ENCODE results near the gene FBXW4. TPM values are rescaled to one million over a fixed set of nuclear protein-coding genes. Genes with fewer than 3 reads are reported as not detected.
"Not testable (repeated sequence)": the region's sequence is repeated elsewhere in the genome, so short reads cannot be mapped to it uniquely, and the experiment has no call there.

The FBXW4 gene
- polyA plus RNA-seq, 4 donors, result 51.1 to 61.6 (median 56.2) TPM

- no peak for DNase-seq (ENCODE audit: low read depth in 4 of 4, low spot score in 2 of 4)
Measured at GRCh38 chr10:101663097-101663496, 31.9 kb downstream of the FBXW4 start.

DNA sequence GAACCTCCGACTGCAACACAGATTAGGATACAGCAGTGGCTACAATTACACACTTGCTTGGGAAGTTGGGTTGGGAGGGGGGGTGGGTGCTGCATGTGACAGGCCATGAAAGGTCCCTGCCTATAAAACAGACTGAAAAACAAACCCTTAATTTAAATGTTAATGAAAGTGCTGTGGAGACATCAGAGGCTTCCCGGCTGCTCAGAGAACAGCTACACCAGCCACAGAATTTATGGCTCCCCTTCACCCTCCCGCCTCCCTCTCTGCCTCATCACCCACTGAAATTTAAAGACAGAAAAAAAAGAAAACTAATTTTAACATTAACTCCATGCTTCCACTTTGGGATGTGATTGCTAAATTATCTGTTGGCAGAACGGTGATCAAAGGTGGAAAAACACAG is 34.7 kb downstream of the FBXW4 start:
- peak in 3 of 4 donors; percentile 17 to 45 (median 44) for DNase-seq (ENCODE audit: low read depth in 4 of 4, low spot score in 2 of 4)

DNA sequence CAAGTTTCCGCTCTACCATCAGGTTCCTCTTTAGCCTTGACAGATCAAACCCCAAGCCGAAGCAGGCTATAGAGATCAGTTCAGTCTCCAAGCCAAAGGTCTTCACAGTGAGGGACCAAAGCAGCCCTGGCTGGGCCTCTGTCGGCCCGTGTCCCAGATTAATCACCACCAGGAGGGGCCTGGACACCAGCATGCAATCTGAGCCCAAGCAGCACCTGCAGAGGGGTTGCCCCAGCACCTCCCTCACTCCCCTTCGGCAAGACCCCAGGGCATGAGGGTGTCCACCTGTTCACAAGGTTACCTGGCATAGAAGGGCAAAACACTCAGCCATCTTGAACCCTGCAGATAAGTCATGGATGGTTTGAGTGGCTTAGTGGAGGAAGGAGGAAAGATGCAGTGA is 36.0 kb downstream of the FBXW4 start:
- DNase-seq (ENCODE audit: low read depth in 4 of 4, low spot score in 2 of 4), result peak in 1 of 4 donors; percentile 15

GRCh38 chr10:101656890-101657289 is 38.1 kb downstream of the FBXW4 start:
- no peak for DNase-seq (ENCODE audit: low read depth in 4 of 4, low spot score in 2 of 4)

GRCh38 chr10:101655570-101655969 is 39.4 kb downstream of the FBXW4 start:
- no peak for DNase-seq (ENCODE audit: low read depth in 4 of 4, low spot score in 2 of 4)

DNA sequence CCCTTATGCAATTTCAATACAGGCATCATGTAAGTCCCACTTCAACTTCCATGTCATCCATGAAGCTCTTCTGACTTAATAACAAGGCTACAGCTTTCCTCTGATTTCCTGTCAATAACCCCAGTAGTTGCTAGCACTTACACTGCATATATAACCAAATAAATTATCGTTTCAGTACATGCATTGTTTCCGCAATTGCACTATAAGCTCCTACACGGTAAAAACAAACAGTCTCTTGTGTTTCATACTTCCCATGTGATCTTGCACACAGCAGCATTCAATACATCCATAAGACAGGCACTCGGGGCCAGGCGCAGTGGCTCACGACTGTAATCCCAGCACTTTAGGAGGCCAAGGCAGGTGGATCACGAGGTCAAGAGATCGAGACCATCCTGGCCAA is 41.4 kb downstream of the FBXW4 start:
- DNase-seq (ENCODE audit: low read depth in 4 of 4, low spot score in 2 of 4), result no peak

- DNase-seq (ENCODE audit: low read depth in 4 of 4, low spot score in 2 of 4), result no peak
Measured at GRCh38 chr10:101651336-101651735, 43.6 kb downstream of the FBXW4 start.

GRCh38 chr10:101650863-101651262 is 44.1 kb downstream of the FBXW4 start:
- DNase-seq (ENCODE audit: low read depth in 4 of 4, low spot score in 2 of 4), result no peak

DNA sequence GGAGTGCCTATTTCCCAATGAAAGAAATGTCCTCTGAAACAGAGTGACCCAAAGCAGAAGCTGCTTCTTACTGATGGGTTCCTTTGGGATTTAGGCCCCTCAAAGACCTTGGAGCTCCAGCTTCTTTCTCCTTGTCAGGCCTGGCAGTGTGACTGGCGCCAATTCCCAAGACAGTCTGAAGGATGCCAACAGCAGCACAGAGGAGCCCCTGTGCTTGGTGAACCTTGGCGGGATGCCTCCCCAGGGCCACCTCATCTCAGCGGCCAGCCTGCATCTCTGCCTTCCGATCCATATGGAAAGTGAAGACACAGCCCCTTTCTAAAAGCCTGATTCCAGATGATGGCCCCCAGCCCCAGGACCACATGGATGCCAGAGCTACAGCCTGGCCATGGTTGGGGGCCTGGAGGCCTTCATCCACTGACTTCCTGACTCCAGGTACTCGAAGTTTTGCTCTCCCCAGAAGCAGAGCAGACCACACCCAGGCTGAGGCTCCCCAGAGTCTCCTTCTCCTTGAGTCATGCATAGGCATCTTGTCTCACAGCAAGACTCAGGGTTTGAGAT is 45.4 kb downstream of the FBXW4 start:
- no peak for DNase-seq (ENCODE audit: low read depth in 4 of 4, low spot score in 2 of 4)

DNA sequence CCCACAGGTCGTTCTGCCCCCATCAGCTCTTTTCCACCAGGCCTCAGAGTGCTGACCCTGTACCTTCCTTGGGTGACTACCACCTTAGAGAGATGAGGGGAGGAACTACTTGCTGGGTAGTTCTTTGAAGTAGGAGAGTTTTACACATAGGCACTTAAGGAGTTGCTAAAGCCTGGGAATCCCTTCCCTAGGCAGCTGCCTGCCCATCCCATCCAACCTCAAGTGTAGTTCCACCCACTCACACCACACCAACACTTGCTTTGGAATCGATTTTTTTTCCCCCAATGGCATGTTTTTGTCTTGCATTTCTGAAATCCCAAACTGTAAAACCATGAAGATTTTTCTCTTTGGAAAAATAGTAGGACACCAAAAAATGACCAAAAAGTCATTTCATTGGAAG is 47.7 kb downstream of the FBXW4 start:
- no peak for DNase-seq (ENCODE audit: low read depth in 4 of 4, low spot score in 2 of 4)

- DNase-seq (ENCODE audit: low read depth in 4 of 4, low spot score in 2 of 4), result no peak
Measured at GRCh38 chr10:101646364-101646763, 48.6 kb downstream of the FBXW4 start.

GRCh38 chr10:101645659-101646058 is 49.3 kb downstream of the FBXW4 start:
- no peak for DNase-seq (ENCODE audit: low read depth in 4 of 4, low spot score in 2 of 4)

DNA sequence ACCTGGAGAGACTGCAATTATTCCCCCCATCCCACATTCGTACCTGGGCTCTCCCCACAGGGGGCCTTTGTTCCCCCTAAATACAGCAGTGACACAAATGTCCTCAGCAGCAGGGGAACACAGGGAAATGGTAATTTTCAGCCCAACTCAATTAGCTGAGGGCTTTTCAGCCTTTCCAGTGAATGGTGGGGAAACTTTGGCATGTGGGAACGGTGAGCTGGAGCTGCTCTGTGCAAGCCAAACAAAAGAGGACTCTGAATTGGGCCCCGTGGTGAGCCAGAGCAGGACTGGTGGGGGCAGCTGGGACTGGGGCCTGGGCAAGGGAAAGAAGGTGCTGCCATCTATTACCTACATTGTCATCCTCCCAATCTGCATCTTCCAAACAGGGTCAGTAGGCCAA is 51.0 kb downstream of the FBXW4 start:
- DNase-seq (ENCODE audit: low read depth in 4 of 4, low spot score in 2 of 4), result no peak

- no peak for DNase-seq (ENCODE audit: low read depth in 4 of 4, low spot score in 2 of 4)
Measured at GRCh38 chr10:101643546-101643945, 51.4 kb downstream of the FBXW4 start.

DNA sequence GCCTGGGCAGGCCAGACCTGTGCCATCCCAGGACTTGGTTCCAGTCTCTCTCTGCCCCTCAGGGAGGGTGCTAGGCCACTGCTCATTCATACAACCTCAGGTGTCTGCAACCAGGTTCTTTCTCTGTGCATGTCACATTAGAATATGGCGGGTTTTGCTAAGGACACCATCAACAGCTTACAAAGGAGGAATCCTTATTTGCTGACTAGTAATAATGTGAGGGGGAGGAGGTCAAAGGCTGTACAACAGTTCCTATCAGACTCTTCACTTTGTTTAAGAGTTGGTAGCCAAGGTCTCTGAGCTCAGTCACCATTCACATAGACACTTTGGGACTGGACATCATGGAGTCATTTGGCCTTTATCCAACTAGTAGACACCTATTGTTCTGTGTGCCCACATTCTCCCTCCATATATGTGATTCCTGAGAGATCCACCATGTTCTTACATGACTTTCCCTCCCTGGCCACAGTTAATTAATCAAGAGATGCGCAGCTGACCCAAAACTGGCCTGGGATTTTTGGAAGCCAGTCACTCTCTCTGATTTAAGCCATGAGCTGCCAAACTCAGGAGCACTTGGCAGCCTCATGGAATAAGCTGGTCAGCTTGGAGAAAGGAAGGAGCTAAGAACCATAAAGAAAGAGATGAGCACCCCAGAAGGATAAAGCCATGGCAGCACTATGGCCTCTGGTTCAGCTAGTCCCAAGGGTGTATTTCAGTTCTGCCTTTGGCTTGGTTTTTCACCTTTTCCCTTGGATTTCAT is 55.6 kb downstream of the FBXW4 start:
- DNase-seq (ENCODE audit: low read depth in 4 of 4, low spot score in 2 of 4), result no peak

DNA sequence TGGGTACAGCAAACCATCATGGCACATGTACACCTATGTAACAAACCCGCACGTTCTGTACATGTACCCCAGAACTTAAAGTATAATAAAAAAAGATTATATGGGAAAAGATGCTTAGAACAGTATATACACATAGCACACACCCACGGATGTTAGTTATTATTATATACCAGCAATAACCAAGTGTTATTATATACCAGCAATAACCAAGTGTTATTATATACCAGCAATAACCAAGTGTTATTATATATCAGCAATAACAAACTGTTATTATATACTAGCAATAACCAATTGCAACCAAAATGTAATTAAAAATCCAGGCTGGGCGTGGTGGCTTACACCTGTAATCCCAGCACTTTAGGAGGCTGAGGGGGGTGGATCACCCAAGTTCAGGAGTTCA is 61.5 kb downstream of the FBXW4 start:
- DNase-seq (ENCODE audit: low read depth in 4 of 4, low spot score in 2 of 4), result not testable (repeated sequence)

DNA sequence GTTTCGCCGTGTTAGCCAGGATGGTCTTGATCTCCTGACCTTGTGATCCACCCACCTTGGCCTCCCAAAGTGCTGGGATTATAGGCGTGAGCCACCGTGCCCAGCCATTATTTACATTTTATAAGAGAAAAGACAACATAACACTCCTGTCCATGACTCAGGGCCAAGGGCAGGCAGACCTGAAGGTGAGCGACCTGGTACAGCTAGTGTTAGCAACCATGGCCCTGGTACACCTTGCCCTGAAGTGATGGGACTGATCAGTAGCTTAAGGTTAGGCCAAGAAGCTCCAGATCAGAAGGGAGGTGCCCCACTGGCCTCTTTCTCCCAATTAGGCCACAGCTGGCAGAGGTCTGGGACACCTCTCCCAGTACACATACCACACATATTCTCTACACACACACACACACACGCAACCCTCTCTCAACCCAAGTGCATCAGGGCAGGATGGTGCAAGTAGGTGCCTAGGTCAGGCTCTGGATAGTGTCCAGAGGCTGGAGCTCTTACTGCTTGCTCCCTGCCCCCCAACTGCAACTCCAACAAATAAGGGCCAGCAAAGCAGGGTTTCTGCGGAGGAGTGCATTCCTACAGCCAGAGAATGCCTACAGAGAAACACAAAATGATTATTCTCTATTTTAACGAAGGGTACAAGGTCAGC is 63.0 kb downstream of the FBXW4 start:
- no peak for DNase-seq (ENCODE audit: low read depth in 4 of 4, low spot score in 2 of 4)

- DNase-seq (ENCODE audit: low read depth in 4 of 4, low spot score in 2 of 4), result no peak
Measured at GRCh38 chr10:101630633-101630920, 64.4 kb downstream of the FBXW4 start.

GRCh38 chr10:101629837-101630632 is 64.9 kb downstream of the FBXW4 start:
- DNase-seq (ENCODE audit: low read depth in 4 of 4, low spot score in 2 of 4), result no peak

DNA sequence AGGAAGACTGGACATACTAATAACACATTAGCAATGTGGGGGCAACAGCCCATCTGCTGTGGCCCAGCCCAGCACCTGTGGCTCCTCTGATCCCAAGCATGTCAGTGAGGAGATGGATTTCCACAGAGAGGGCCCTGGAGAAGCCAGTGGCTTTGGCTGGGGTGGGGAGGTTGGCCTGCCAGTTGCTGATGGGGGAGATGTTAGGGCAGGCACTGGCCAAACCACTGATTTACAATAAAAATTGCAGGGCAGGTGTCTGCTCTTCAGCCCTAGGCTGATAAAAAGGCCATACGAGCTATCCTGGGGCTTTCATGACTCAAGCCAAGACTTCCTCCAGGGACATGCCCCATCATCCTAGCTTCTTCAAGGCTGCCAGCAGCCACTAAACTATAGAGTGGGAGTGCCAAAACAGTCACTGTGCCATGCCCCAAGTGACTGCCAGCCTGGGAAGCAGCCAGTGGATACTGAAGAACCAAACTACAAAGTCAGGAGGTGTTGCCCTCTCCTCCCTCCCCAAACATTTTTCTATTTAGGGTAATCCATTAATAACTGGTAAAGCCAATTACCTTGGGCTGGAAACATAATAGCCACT is 69.1 kb downstream of the FBXW4 start:
- no peak for DNase-seq (ENCODE audit: low read depth in 4 of 4, low spot score in 2 of 4)

GRCh38 chr10:101624526-101625102 is 70.4 kb downstream of the FBXW4 start:
- DNase-seq (ENCODE audit: low read depth in 4 of 4, low spot score in 2 of 4), result no peak

Measured in left renal cortex interstitium (tissue), 4 donors.